ENCODE measurements around the gene ZNF697. TPM values are rescaled to one million over a fixed set of nuclear protein-coding genes. Genes with fewer than 3 reads are reported as not detected.

The ZNF697 gene
- total and polyA plus RNA-seq, 2 of the 4 experiments (the other 2 are of a cell fraction) = 6.2 to 10.2 TPM

- no peak overlapping the region for H3K18ac ChIP-seq (ENCODE audit: low read depth, low read length)
- no peak overlapping the region for H3K23ac ChIP-seq (ENCODE audit: low read depth, low read length)
- H3K27me3 ChIP-seq (ENCODE audit: control insufficient read depth, insufficient read depth, low read length) = peaks cover 5% of the 10 kb centered on the region
- H4K8ac ChIP-seq (ENCODE audit: low read depth in 2 of 2, low read length in 2 of 2) = no peak overlapping the region
- dilution Hi-C loops (cut with HindIII; ENCODE audit: low sequenced_read_pairs, unreplicated experiment) (no loop called here), intact Hi-C loops (cut with micrococcal nuclease) (no loop called here), in situ Hi-C loops (cut with MboI; ENCODE audit: low sequenced_read_pairs) (no loop called here)
- BruUV-seq (replicated peaks) = no TSS peak
- no peak overlapping the region for H4K91ac ChIP-seq (ENCODE audit: insufficient read depth, low read depth, low read length)
- H4K5ac ChIP-seq (ENCODE audit: low read depth, low read length) = no peak overlapping the region
- no peaks in the 10 kb centered on the region for H3K4me1 ChIP-seq (ENCODE audit: control insufficient read depth, insufficient read depth, low read length)
- no peaks in the 10 kb centered on the region for H3K36me3 ChIP-seq (ENCODE audit: control insufficient read depth, insufficient read depth, low read length)
- H3K9ac ChIP-seq (ENCODE audit: low read depth, low read length) = no peak overlapping the region
- no peak overlapping the region for H2AFZ ChIP-seq (replicated peaks; ENCODE audit: low read length, poor library complexity)
- no peaks in the 10 kb centered on the region for H3K9me3 ChIP-seq (ENCODE audit: control insufficient read depth, insufficient read depth, low read length)
- TF ChIP-seq RAD21 (IDR thresholded peaks at IDR 0.05; ENCODE audit: low read length) = no peak
- TF ChIP-seq RFX5 (IDR thresholded peaks at IDR 0.05; ENCODE audit: low read depth, low read length) = no peak
- no peak for TF ChIP-seq MXI1 (IDR thresholded peaks at IDR 0.05; ENCODE audit: borderline replicate concordance, low read depth, low read length)
- TF ChIP-seq USF2 (IDR thresholded peaks at IDR 0.05; ENCODE audit: low read depth, low read length) = no peak
- TF ChIP-seq FOS (IDR thresholded peaks at IDR 0.05; ENCODE audit: low read depth, low read length) = no peak
- TF ChIP-seq MAFK (IDR thresholded peaks at IDR 0.05; ENCODE audit: low read depth, low read length) = no peak
- TF ChIP-seq SMC3 (IDR thresholded peaks at IDR 0.05; ENCODE audit: low read depth, low read length) = no peak
- TF ChIP-seq CEBPB (IDR thresholded peaks at IDR 0.05; ENCODE audit: low read depth, low read length) = no peak
- no peak for TF ChIP-seq RCOR1 (IDR thresholded peaks at IDR 0.05; ENCODE audit: insufficient replicate concordance, low read length)
- no peak for TF ChIP-seq CHD1 (IDR thresholded peaks at IDR 0.05; ENCODE audit: low read depth, low read length)
- no peak for TF ChIP-seq NFE2L2 (IDR thresholded peaks at IDR 0.05; ENCODE audit: low read depth, low read length)
- no peak for TF ChIP-seq CTCF (conservative IDR thresholded peaks at IDR 0.05; ENCODE audit: low read depth, low read length)
- TF ChIP-seq BHLHE40 (IDR thresholded peaks at IDR 0.05; ENCODE audit: low read depth, low read length) = no peak
- no peak for TF ChIP-seq ELK1 (IDR thresholded peaks at IDR 0.05; ENCODE audit: borderline replicate concordance, low read depth, low read length)
- H2BK20ac ChIP-seq (ENCODE audit: low read depth, low read length) = no peak overlapping the region
- ChIA-PET CTCF (no interaction called here), POLR2A (ENCODE audit: unreplicated experiment) (no interaction called here)
- H2BK5ac ChIP-seq (ENCODE audit: low read depth, low read length, poor library complexity, severe bottlenecking) = no peak overlapping the region
- H3K56ac ChIP-seq (ENCODE audit: extremely low read depth, insufficient read depth, low read length) = no peak overlapping the region
- DNase-seq (no peak), ATAC-seq (ENCODE audit: low read depth) (no peak)
- no peaks in the 10 kb centered on the region for H3K79me1 ChIP-seq (ENCODE audit: low read depth in 1 of 2, low read length in 2 of 2)
- no peaks in the 10 kb centered on the region for H4K20me1 ChIP-seq (ENCODE audit: insufficient read depth, low read length)
- no peak overlapping the region for H3K27ac ChIP-seq (ENCODE audit: insufficient read depth, low read length)
- no peak overlapping the region for H3K4ac ChIP-seq (ENCODE audit: low read depth, low read length)
- no peak overlapping the region for H2AK9ac ChIP-seq (replicated peaks; ENCODE audit: low read depth, low read length, poor library complexity)
- no peak overlapping the region for H3K4me2 ChIP-seq (ENCODE audit: low read depth, low read length)
- H3K14ac ChIP-seq (replicated peaks; ENCODE audit: low read depth, low read length) = no peak overlapping the region
- no peak overlapping the region for H2AK5ac ChIP-seq (ENCODE audit: low read depth, low read length)
- H2BK120ac ChIP-seq (ENCODE audit: low read depth, low read length) = no peak overlapping the region
- no peak overlapping the region for H3K4me3 ChIP-seq (ENCODE audit: insufficient read depth, low read depth, low read length)
- WGBS, 2 experiments (ENCODE audit: extremely low coverage in 2 of 2, insufficient read length in 1 of 2) = no CpG with 5 or more reads among the region's 1 CpG
- no peak overlapping the region for H2BK15ac ChIP-seq (ENCODE audit: low read depth, low read length)
- H3K9me1 ChIP-seq (ENCODE audit: insufficient read depth, low read length) = no peaks in the 10 kb centered on the region
Measured at GRCh38 chr1:119594376-119594775, 53.7 kb downstream of the ZNF697 start.

All from IMR-90 (cell line).